Ureter (tissue), 1 donor: ENCODE data around the gene TNPO2. TPM values are rescaled to one million over a fixed set of nuclear protein-coding genes. Genes with fewer than 3 reads are reported as not detected.

Experiments
- DNase-seq: peaks from one replicate; pipeline ENCODE4 v3.0.0-alpha.2; 2020; ENCODE audit warnings: low spot score
- total RNA-seq: library from RNA; stranded (reverse); gene quantifications from one replicate; pipeline ENCODE4 v1.2.4, GENCODE V29; 2023
- donor health status: DM: yes; HTN: yes; CAD: no.

TNPO2 gene
- total RNA-seq, result 111 TPM

- DNase-seq, result peak; percentile 64
Measured at GRCh38 chr19:12723641-12724426, at the start of gene TNPO2. Gene TNPO2 (minus strand): TSS chr19:12723932. CDS start chr19:12720977, 2,955 bp downstream.

- DNase-seq, result no peak
Measured at GRCh38 chr19:12772323-12772722, 48.6 kb upstream of the TNPO2 start.

- no peak for DNase-seq
Measured at GRCh38 chr19:12770922-12771321, 47.2 kb upstream of the TNPO2 start.

GRCh38 chr19:12769689-12770088, 46.0 kb upstream of the TNPO2 start:
- DNase-seq, result no peak

- no peak for DNase-seq
Measured at GRCh38 chr19:12767666-12768065, 43.9 kb upstream of the TNPO2 start.

GRCh38 chr19:12767150-12767549, 43.4 kb upstream of the TNPO2 start:
- DNase-seq, result no peak

GRCh38 chr19:12766051-12766521, 42.4 kb upstream of the TNPO2 start:
- peak; percentile 82 for DNase-seq

- DNase-seq, result no peak
Measured at GRCh38 chr19:12764698-12765097, 41.0 kb upstream of the TNPO2 start.

- no peak for DNase-seq
Measured at GRCh38 chr19:12763100-12763499, 39.4 kb upstream of the TNPO2 start.

GRCh38 chr19:12759686-12760085, 36.0 kb upstream of the TNPO2 start:
- no peak for DNase-seq

GRCh38 chr19:12757544-12758274, 34.0 kb upstream of the TNPO2 start:
- DNase-seq, result no peak

- DNase-seq, result no peak
Measured at GRCh38 chr19:12756150-12756883, 32.6 kb upstream of the TNPO2 start.

- no peak for DNase-seq
Measured at GRCh38 chr19:12754465-12755196, 30.9 kb upstream of the TNPO2 start.

- DNase-seq, result no peak
Measured at GRCh38 chr19:12752056-12752781, 28.5 kb upstream of the TNPO2 start.

- no peak for DNase-seq
Measured at GRCh38 chr19:12751635-12752034, 27.9 kb upstream of the TNPO2 start, which contains the start of gene BEST2. Gene BEST2 (plus strand): TSS chr19:12751791. CDS start chr19:12752593, 802 bp downstream.

- DNase-seq, result no peak
Measured at GRCh38 chr19:12750851-12751250, 27.1 kb upstream of the TNPO2 start.

- DNase-seq, result no peak
Measured at GRCh38 chr19:12749938-12750521, 26.3 kb upstream of the TNPO2 start.

GRCh38 chr19:12748489-12748888, 24.8 kb upstream of the TNPO2 start:
- DNase-seq, result no peak

GRCh38 chr19:12745166-12745897, 21.6 kb upstream of the TNPO2 start:
- no peak for DNase-seq
